Left lung (tissue), 10 donors: ENCODE results near the gene MEIS1. TPM values are rescaled to one million over a fixed set of nuclear protein-coding genes. Genes with fewer than 3 reads are reported as not detected.
A peak's percentile ranks its signal among the peaks of the same experiment; 100 is the strongest.

Source experiments
- ATAC-seq: fragments of 200-7000 bp; cut with Tn5 transposase; one replicate; pipeline ENCODE4 v1.9.1; 2020; ENCODE audit warnings: moderate library complexity
- DNase-seq, 4 donors: peaks; one replicate each; pipeline ENCODE4 v3.0.0-alpha.2; 2013 to 2020
- H3K27ac ChIP-seq, 2 donors: fragments of 200-600 bp; sonication (generic) in 1 of 2; one replicate each; pipeline versions ENCODE4 v1.5.0 to v1.8.0; 2020 to 2021
- H3K27me3 ChIP-seq, 2 donors: fragments of 200-600 bp; sonication (generic) in 1 of 2; one replicate each; pipeline versions ENCODE4 v1.5.0 to v1.8.0; 2020 to 2021
- H3K36me3 ChIP-seq, 2 donors: fragments of 200-600 bp; sonication (generic) in 1 of 2; one replicate each; pipeline versions ENCODE4 v1.5.0 to v1.8.0; 2020 to 2021
- H3K4me1 ChIP-seq, 2 donors: fragments of 200-600 bp; one replicate each; pipeline ENCODE4 v1.8.0; 2021
- H3K4me3 ChIP-seq, 2 donors: fragments of 200-600 bp; sonication (generic) in 1 of 2; one replicate each; pipeline versions ENCODE4 v1.5.0 to v1.8.0; 2020 to 2021; ENCODE audit warnings: mild to moderate bottlenecking in 1 of 2
- H3K9me3 ChIP-seq, 2 donors: fragments of 200-600 bp; sonication (generic) in 1 of 2; one replicate each; pipeline versions ENCODE4 v1.5.0 to v1.8.0; 2020 to 2021
- intact Hi-C, 2 donors: fragments of 100-400 bp; cut with DNase I; formaldehyde crosslinking; loops; one replicate each; pipeline versions ENCODE4 v1.11.2 to v1.14.2; 2022
- polyA plus RNA-seq, 6 donors: library from polyadenylated mRNA; unstranded; fragments of 120-200 nt; gene quantifications; one replicate each; pipeline ENCODE4 v1.2.1, GENCODE V29; 2013; ENCODE audit not compliant: insufficient read length in 6 of 6
- total RNA-seq, 2 donors: library from RNA; stranded (reverse); fragmentation: NEBNext Ultra II Directional; extraction: Animal tissue kit (Norgen Biotek cat#: 25700); gene quantifications; one replicate each; pipeline ENCODE4 v1.2.1, GENCODE V29; 2021
- TF ChIP-seq, protein P1 (sequence below), 2 donors: fragments of 200-600 bp; sonication (generic) in 1 of 2; IDR thresholded peaks; one replicate each; pipeline versions ENCODE4 v1.5.0 to v1.8.0; 2021; ENCODE audit warnings: antibody characterized with exemption in 2 of 2
- donor health status: DM: no; HTN: yes; CAD: no.
- donor health status: DM: no; HTN: no; CAD: no.

Gene MEIS1
- total and polyA plus RNA-seq, 8 donors: 54.3 to 193 (median 163) TPM

GRCh38 chr2:66576311-66576560 is 141.3 kb downstream of the MEIS1 start:
- Histone ChIP-seq H3K4me1 (peaks cover 15 to 38% of the 10 kb centered on the region in 2 donors), H3K27ac (peak overlapping the region; percentile 53 to 95), H3K36me3 (no peaks in the 10 kb centered on the region), H3K9me3 (no peaks in the 10 kb centered on the region), H3K4me3 (peak overlapping the region; percentile 32 to 35), H3K27me3 (peaks cover 60 to 94% of the 10 kb centered on the region in 2 donors)
- intact Hi-C loops: loop anchor here (5.0 to 10.0 kb wide), 2 partner anchors 139 to 141 kb away; partner anchors contain the start of gene MEIS1 (in 2 of the 2)
- ATAC-seq (peak; percentile 3), DNase-seq (no peak)
- TF ChIP-seq, protein P1, sequence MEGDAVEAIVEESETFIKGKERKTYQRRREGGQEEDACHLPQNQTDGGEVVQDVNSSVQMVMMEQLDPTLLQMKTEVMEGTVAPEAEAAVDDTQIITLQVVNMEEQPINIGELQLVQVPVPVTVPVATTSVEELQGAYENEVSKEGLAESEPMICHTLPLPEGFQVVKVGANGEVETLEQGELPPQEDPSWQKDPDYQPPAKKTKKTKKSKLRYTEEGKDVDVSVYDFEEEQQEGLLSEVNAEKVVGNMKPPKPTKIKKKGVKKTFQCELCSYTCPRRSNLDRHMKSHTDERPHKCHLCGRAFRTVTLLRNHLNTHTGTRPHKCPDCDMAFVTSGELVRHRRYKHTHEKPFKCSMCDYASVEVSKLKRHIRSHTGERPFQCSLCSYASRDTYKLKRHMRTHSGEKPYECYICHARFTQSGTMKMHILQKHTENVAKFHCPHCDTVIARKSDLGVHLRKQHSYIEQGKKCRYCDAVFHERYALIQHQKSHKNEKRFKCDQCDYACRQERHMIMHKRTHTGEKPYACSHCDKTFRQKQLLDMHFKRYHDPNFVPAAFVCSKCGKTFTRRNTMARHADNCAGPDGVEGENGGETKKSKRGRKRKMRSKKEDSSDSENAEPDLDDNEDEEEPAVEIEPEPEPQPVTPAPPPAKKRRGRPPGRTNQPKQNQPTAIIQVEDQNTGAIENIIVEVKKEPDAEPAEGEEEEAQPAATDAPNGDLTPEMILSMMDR (IDR thresholded peaks at IDR 0.05): no peak

DNA sequence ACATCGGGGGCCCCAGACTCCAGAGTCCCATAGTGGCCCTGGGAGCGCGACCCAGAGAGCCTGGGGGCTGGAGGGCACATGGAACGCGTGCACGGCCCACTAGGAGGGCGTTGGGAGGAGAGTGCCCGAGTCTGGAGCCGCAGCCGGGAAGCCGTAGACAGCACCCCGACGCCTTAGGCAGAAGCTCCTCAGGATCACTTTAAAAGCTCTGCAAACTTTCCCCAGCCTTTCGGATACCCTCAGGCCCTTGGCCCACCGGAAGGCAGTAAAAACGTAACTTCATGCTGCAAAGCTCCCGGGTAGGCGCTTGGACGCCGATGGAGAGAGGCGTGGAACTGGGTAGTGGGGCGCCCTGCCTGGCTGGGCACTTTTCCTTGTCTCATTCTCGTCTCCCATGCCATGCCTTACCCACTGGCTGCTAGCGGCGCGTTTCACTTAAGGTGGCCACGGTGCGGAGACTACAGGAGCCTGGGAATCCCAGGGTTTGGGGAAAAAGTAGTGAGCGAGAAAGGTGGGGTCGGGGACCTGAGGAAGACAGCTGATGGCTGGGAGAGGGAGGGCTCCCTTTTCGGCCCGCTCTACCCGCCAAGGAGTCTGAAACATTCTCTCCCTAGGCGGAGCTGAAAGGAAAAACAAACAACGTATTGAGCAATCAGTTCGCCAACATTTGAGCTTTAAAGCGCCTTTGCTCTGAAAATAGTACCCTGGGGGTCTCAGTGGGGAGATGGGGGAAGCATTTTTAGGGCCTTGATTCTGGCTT is 141.8 kb downstream of the MEIS1 start:
- intact Hi-C loops: loop anchor here (5.0 to 10.0 kb wide), 2 partner anchors 139 to 142 kb away; partner anchors contain the start of gene MEIS1 (in 2 of the 2)
- Histone ChIP-seq H3K27me3 (peaks cover 65 to 99% of the 10 kb centered on the region in 2 donors), H3K36me3 (no peaks in the 10 kb centered on the region), H3K27ac (peak overlapping the region; percentile 53 to 95), H3K9me3 (no peaks in the 10 kb centered on the region), H3K4me3 (peak overlapping the region; percentile 32 to 35), H3K4me1 (peaks cover 15 to 39% of the 10 kb centered on the region in 2 donors)
- peak in 2 of 4 donors; percentile 73 to 77 for DNase-seq
- TF ChIP-seq, protein P1 (IDR thresholded peaks at IDR 0.05): no peak
- peak; percentile 53 for ATAC-seq

DNA sequence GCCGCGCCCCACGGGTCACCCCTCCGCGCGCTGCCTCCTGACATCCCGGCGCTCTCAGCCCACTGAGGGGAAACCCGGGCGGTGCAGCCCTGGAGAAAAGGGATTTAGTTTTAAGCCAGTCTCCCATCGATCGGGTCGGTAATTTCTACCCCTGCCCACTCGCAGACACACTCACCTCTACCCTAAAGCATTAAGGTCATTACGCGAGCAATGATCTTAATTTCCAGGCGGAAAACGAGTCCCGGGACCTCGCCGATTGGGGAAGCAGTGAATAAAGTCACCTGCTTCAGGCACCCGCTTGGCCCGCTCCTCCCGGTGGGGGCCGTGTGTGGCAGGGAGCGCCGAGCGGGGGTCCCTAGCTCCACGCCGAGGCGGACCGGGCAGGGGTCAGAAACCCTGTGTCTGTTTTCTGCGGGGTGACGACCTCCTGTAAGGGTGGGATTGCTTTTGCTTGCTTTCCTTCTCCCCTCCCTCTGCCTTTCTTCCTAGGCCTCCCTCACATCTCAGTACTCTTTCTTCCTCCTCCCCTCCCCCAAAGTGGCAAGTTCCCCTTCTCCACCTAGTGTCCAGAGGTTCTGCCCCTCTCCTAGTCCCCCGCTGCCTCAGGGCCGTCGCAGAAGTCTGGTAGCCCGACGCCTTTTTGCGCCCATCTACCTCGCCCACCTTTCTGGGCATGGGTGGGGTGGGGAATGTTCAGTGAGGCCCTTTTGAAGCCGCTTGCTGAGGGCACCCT is 142.6 kb downstream of the MEIS1 start:
- ATAC-seq: peak; percentile 18
- peak overlapping the region; percentile 32 to 35 for H3K4me3 ChIP-seq

DNA sequence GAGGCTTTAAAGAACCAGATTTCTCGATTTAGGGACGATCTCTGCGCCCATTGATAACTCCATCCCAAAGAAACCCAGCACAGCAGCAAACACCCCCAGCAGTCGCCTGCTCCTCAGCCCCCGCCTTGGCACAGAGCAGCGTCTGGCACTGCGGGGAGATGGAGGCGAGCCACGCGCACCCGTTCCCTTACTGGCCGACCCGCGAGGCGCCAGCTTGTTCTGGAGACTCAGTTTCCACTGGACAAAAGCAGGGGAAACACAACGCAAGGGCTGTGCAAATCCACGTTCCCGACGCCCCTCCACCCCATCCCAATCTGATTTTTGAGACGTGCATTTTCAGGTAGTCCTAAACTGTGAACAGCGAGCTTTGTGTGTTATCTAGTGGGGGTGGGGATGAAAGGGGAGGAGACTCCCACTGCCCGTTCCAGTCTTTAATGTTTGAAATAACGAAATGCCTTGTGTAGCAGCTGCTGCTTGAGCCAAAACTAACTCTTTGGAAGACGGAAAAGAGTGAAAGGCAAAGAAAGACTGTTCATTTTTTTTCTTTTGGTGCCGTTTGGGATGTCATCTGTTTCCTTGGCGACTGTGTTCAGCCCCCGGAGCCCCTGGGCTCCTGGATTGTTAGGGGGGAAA is 143.2 kb downstream of the MEIS1 start:
- intact Hi-C loops: loop anchor here (5.0 to 10.0 kb wide), 2 partner anchors 141 to 143 kb away; partner anchors contain the start of gene MEIS1 (in 2 of the 2)
- Histone ChIP-seq H3K27me3 (peaks cover 74 to 99% of the 10 kb centered on the region in 2 donors), H3K4me1 (peaks cover 15 to 39% of the 10 kb centered on the region in 2 donors)

More for the DNA sequence above, 142.6 kb downstream of the MEIS1 start:
- Histone ChIP-seq H3K4me1 (peaks cover 15 to 39% of the 10 kb centered on the region in 2 donors), H3K9me3 (no peaks in the 10 kb centered on the region), H3K27ac (peak overlapping the region; percentile 53 to 95), H3K27me3 (peaks cover 69 to 99% of the 10 kb centered on the region in 2 donors), H3K36me3 (no peaks in the 10 kb centered on the region)
- TF ChIP-seq, protein P1 (IDR thresholded peaks at IDR 0.05): no peak
- intact Hi-C loops: loop anchor here (5.0 to 10.0 kb wide), 2 partner anchors 140 to 143 kb away; partner anchors contain the start of gene MEIS1 (in 2 of the 2)
- DNase-seq: peak in 1 of 4 donors; percentile 64

More for the DNA sequence above, 143.2 kb downstream of the MEIS1 start:
- ATAC-seq (no peak), DNase-seq (peak in 2 of 4 donors; percentile 79 to 82)
- Histone ChIP-seq H3K36me3 (no peaks in the 10 kb centered on the region), H3K9me3 (no peaks in the 10 kb centered on the region), H3K4me3 (peak overlapping the region in 1 of 2 donors; percentile 8), H3K27ac (peak overlapping the region; percentile 53 to 95)
- TF ChIP-seq, protein P1 (IDR thresholded peaks at IDR 0.05): no peak
